ENCODE measurements around the gene IFT88.

GRCh38 chr13:20592606-20593005 is 25.6 kb downstream of the IFT88 start:
- no peak for TF ChIP-seq CTCF (IDR thresholded peaks at IDR 0.05)
- TF ChIP-seq POLR2A (IDR thresholded peaks at IDR 0.05): no peak

Data from heart left ventricle (tissue), 13 donors.